Measurements from ENCODE around the gene GNAQ.

DNA sequence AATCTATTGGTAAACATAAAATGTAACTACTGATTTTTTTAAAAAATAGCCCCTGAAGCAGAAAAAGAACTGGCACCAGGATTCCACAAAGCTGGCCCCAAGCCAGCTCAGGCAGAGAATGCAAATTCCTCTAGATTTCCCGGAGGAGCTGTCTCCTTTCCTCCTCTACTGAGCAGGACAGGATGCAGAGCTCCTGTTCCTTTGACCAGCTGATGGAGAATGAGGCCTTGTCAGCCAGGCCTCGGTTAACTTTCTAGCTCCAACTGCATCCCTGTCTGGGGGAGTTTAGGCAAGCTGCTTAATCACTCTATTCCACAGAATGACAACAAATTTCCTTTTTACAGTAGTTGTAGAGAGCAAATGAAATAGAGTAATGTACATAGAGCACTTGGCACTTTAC, 155.5 kb downstream of the GNAQ start:
- TF ChIP-seq GATA2 (IDR thresholded peaks at IDR 0.05; ENCODE audit: low read depth, low read length) (no peak), GATA3 (IDR thresholded peaks at IDR 0.05; ENCODE audit: low read depth, low read length) (no peak)

Data from SH-SY5Y (cell line).